HG03439 (cell line): ENCODE measurements around the gene MATN1.

ENCODE experiments used
- ATAC-seq: cut with Tn5 transposase; IDR thresholded peaks from one replicate; pipeline ENCODE4 v1.9.1; 2021; ENCODE audit warnings: mild to moderate bottlenecking, moderate library complexity; ENCODE audit not compliant: unreplicated experiment

MATN1 gene

GRCh38 chr1:30758121-30758688, 34.8 kb upstream of the MATN1 start:
- no peak for ATAC-seq

GRCh38 chr1:30757352-30758120, 34.2 kb upstream of the MATN1 start, which contains the start of gene LAPTM5:
LAPTM5 (minus strand) TSS chr1:30757774; CDS start chr1:30757745, 29 bp downstream.
- no peak for ATAC-seq

- no peak for ATAC-seq
Measured at GRCh38 chr1:30756545-30757351, 33.4 kb upstream of the MATN1 start.

- ATAC-seq, result no peak
Measured at GRCh38 chr1:30756206-30756544, 32.8 kb upstream of the MATN1 start.

DNA sequence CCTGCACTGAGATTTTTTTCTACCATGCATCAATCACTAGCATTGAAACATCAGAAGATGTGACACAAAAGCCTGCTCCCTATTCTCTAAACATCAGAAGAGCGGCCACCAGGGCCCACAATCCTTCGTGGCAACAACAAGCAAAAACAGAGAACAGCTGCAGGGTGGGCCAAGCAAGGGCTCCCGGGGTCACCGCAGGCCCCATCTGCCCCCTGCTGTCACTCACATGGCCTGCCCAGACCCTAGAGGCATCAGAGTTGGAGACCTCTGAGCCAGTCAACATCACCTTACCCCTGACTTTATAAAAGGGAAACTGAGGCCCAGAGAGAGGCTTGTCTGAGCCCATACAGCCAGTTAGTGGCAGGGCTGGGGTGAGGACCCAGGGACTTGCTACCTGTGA, 32.4 kb upstream of the MATN1 start:
- ATAC-seq, result no peak

DNA sequence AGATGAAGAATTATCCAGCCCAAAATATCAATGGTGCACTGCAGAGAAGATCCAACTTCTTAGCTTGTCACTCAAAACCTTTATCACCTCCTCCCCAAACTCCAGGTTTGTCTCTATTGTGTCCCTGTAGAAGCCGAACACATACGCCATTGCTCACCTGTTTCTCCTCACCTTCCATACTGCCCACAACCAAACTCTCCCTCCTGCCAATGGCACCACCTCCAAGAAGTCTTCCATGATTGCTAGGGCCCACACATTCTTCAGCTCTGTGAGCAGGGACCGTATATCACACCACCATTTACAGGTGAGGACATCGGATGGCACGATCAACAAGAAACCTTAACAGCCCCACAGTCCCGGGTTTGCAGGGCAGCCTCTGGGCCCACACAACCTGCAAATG, 31.9 kb upstream of the MATN1 start:
- no peak for ATAC-seq

- peak; percentile 45 for ATAC-seq
Measured at GRCh38 chr1:30754684-30755171, 31.3 kb upstream of the MATN1 start.

- ATAC-seq, result no peak
Measured at GRCh38 chr1:30753660-30754123, 30.3 kb upstream of the MATN1 start.

DNA sequence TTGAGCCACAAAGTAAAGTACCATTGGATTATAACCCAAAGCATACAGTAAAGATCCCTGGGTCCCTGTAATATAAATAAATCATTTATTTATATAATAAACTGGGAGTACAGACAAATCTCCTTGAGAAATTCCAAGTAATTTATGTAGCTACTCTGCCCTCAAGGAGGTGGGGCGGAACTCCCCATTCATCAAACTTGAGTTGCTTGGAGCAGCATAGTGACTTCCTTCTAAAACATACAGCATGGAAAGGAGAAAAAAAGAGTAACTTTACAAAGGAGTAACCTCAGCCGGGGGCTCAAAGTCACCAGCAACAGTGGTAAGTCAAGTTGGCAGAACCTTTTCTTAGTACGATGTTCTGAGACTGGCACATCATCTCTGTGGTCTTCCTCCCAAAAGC, 29.7 kb upstream of the MATN1 start:
- no peak for ATAC-seq

DNA sequence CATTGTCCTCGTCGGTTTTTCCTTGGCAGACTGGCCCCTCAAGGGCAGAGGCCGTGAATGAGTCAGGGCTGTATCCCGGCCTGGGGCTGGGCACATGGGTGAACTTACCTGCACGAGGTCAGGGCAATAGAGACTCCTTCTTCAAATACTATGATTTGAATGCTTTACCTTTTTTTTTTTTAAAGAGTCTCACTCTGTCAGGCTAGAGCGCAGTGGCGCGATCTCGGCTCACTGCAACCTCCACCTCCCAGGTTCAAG, 29.2 kb upstream of the MATN1 start:
- ATAC-seq, result no peak

GRCh38 chr1:30751830-30752650, 28.7 kb upstream of the MATN1 start:
- ATAC-seq, result no peak

DNA sequence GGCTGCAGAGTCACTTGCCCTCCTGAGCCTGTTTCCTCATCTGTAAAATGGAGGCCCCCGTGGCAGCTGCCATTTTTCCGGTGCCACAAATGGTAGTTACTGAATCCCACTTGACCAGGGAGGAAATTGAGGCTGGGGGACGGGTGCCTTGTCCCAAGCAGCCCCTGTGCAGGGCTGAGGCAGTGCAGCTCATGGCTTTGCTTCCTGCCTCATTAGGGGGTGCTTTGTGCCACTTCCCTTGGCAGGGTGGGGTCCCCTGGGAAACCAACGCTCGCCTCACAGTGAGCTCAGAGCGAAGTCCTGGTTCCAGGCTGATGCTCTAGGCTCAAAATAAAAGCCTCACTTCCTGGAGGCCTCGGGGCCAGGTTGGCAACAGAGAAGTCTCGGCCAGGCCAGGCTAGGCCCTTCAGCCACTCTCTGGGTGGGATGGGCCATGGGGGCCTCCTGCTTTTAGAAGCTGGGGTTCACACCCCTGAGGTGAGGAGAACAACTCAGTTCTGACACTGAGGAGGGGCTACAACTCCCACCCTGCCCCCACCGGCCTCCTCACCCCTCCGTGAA, 27.4 kb upstream of the MATN1 start:
- no peak for ATAC-seq

DNA sequence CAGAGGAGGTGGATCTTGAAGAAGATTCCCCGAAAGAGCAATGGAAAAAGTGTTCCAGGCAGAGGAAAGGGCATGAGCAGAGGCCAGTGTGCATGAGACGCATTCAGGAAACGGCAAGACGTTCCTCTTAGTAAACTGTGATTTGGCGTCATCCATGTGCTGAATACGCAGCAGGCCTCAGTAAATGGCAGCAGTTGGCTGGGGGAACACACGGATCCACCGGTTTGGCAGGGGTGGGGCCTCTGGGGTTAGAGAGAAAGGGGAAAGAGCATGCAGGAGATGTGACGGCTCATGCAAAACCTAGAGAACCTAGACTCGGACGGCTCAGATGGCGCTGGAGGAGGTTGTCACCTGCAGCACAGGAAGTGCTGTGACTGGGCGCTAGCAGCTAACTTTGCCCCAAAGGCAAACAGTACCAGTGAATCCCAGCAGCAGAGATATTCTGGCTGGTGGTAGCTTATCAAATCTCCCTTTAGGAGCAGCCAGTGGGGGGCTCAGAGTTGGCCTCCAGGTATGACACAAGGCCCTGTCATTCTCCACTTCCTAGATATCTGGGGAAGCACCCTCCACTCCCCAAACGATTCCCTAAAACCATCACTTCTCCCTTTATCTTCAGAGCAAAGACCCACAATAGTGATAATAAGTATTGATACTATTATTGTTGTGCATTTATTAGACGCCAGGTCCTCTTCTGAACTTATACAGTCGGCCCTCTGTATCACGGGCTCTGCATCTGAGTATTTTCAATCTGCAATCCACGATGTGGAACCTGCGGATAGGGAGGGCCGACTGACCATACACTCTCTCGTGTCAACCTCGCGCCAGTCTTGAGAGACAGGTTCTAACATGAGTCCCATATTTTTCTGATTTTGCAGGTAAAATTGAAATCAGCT, 26.6 kb upstream of the MATN1 start:
- no peak for ATAC-seq

DNA sequence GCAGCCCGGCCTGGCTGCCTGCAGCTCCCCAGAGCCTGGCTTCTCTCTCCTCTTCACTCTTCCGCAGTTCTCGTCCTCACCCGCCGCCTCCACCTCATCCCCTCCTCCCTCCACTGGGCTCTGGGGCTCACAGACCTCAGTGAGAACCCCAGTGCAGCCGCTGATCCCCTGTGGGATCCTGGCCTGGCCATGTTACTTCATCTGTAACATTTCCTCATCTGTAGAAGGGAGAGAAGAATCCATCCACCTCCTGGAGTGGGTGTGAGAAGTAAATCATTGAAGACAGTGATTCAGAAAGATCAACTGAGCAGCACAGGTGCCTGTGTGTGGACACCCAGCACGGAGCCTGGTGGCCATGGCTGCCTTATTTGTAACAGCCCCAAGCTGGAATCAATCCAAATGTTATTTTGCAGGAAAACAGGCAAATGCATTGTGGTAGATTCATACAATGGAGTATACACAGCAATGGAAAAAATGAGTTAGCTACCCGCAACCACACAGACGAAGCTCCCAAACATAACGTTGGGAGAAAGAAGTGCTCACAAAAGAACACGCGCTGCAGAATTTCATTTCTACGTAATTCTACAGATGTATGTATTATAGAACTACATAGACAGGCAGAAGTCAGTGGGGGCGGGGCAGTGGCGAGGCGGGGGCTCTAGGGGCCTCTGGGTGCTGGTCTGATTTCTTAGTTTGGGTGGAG, 25.5 kb upstream of the MATN1 start:
- ATAC-seq, result no peak

DNA sequence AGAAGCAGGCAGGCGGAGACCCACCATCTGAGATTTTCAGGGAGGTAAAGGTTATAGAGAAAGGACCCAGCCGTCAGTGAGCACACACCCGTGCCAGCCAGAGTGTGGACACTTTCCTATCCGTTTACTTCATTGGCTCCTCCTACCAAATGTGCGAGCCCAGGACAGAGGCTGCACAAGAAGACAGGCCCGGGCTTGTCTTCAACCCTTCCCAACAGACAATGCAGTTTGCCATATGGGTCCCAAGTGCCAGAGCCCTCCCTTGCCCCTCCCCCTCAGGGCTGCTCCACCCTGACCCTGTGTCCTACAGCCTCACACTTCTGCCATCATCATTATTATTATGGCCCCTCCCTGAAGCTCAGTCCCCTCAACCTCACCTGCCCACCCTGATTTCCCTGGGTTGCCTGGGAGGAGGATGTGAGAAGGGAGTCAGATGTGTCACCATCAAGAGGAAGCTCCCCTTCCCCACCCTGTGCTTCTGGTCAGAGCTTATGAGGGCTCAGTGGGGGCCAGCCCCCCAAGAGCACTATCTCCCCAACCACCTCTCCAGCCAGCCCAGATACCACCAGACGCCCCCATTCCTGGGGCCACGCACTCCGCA, 24.8 kb upstream of the MATN1 start:
- no peak for ATAC-seq

DNA sequence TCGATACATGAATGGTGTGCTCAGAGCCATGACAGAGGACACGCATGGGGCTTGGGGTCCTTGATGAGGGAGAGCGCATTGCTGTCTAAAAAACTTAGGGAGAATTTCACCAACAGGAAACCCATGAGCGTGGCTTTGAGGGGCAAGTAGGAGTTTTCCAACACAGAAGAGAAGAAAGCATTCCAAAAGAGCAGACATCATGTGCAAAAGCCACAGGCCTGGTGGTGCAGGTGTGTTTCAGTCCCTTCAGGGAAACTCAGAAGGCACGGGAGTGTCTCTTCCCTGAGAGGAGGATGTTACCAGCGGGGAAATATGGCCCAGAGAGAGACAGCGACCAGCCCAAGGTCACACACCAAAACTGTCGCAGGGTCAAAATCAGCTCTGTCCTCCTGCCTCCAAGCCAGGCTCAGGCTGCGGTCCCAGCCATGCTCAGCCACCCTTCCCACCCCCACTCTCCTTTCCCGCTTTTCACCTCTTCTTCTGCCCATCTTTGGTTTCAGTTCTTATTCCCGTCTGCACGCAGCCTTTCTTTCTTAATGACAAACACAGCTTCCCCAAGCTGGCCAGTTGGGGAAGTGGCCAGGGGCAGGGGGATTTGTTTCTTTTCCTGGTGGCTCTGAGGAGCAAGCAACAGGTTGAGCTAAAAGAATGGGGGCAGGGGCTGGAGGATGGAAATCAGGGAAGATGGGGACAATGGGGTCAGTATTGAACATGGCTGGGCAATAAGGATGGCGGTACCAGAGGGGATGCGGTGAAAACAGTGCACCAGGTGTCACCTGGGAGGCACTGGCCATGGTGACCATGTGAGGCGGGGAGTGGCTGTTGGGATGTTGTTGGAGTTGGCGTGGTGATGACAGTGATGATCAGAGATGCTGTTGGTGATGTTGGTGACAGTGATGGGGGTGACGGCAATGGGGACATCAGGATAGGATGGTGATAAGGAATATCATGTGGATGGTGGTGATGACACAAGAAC, 23.9 kb upstream of the MATN1 start:
- ATAC-seq, result no peak

GRCh38 chr1:30746212-30747032, 23.0 kb upstream of the MATN1 start:
- no peak for ATAC-seq
